Neural cell (in vitro differentiated cells): ENCODE data around the gene ZNF512B.

ENCODE experiments used
- CTCF ChIP-seq: fragments of 450-650 bp; IDR thresholded peaks from 2 replicates; pipeline ENCODE4 v1.5.1; 2014; ENCODE audit warnings: antibody characterized with exemption, mild to moderate bottlenecking, moderate library complexity; ENCODE audit not compliant: poor library complexity, severe bottlenecking
- EP300 ChIP-seq: fragments of 450-650 bp; conservative IDR thresholded peaks from 2 replicates; pipeline ENCODE4 v1.6.1; 2014; ENCODE audit warnings: antibody characterized with exemption, mild to moderate bottlenecking, moderate library complexity; ENCODE audit not compliant: poor library complexity, severe bottlenecking
- EZH2 ChIP-seq: fragments of 200-600, 300-800 bp; shearing (Covaris generic), sonication (generic); IDR thresholded peaks from 2 replicates; pipeline ENCODE4 v1.6.1; 2014; ENCODE audit warnings: antibody characterized with exemption, low read length, borderline replicate concordance, mild to moderate bottlenecking; ENCODE audit not compliant: insufficient read depth, poor library complexity, severe bottlenecking
- MXI1 ChIP-seq: fragments of 450-650 bp; conservative IDR thresholded peaks from 2 replicates; pipeline ENCODE4 v1.6.1; 2014; ENCODE audit warnings: antibody characterized with exemption, mild to moderate bottlenecking; ENCODE audit not compliant: poor library complexity, severe bottlenecking
- POLR2AphosphoS5 ChIP-seq: IDR thresholded peaks from 2 replicates; pipeline ENCODE4 v1.6.1; 2012
- RAD21 ChIP-seq: fragments of 450-650 bp; conservative IDR thresholded peaks from 2 replicates; pipeline ENCODE4 v1.6.1; 2014; ENCODE audit warnings: antibody characterized with exemption, mild to moderate bottlenecking, moderate library complexity
- SMC3 ChIP-seq: fragments of 450-650 bp; conservative IDR thresholded peaks from 2 replicates; pipeline ENCODE4 v1.6.1; 2014; ENCODE audit warnings: antibody characterized with exemption, mild to moderate bottlenecking, moderate library complexity; ENCODE audit not compliant: poor library complexity
- TAF1 ChIP-seq: IDR thresholded peaks from 2 replicates; pipeline ENCODE4 v1.6.1; 2012; ENCODE audit warnings: low read depth
- TF ChIP-seq, protein P1 (sequence below): IDR thresholded peaks from 2 replicates; pipeline ENCODE4 v1.6.1; 2012; ENCODE audit warnings: borderline replicate concordance

- TF ChIP-seq TAF1, result no peak
- no peak for TF ChIP-seq POLR2AphosphoS5
- TF ChIP-seq CTCF, result no peak
- TF ChIP-seq RAD21, result no peak
- no peak for TF ChIP-seq SMC3
- no peak for TF ChIP-seq EZH2
- no peak for TF ChIP-seq EP300
- no peak for TF ChIP-seq MXI1
- TF ChIP-seq, protein P1, sequence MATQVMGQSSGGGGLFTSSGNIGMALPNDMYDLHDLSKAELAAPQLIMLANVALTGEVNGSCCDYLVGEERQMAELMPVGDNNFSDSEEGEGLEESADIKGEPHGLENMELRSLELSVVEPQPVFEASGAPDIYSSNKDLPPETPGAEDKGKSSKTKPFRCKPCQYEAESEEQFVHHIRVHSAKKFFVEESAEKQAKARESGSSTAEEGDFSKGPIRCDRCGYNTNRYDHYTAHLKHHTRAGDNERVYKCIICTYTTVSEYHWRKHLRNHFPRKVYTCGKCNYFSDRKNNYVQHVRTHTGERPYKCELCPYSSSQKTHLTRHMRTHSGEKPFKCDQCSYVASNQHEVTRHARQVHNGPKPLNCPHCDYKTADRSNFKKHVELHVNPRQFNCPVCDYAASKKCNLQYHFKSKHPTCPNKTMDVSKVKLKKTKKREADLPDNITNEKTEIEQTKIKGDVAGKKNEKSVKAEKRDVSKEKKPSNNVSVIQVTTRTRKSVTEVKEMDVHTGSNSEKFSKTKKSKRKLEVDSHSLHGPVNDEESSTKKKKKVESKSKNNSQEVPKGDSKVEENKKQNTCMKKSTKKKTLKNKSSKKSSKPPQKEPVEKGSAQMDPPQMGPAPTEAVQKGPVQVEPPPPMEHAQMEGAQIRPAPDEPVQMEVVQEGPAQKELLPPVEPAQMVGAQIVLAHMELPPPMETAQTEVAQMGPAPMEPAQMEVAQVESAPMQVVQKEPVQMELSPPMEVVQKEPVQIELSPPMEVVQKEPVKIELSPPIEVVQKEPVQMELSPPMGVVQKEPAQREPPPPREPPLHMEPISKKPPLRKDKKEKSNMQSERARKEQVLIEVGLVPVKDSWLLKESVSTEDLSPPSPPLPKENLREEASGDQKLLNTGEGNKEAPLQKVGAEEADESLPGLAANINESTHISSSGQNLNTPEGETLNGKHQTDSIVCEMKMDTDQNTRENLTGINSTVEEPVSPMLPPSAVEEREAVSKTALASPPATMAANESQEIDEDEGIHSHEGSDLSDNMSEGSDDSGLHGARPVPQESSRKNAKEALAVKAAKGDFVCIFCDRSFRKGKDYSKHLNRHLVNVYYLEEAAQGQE, result no peak
Observed at GRCh38 chr20:63913768-63914167, 56.0 kb downstream of the ZNF512B start.
